ENCODE measurements around the gene MEX3C. TPM values are rescaled to one million over a fixed set of nuclear protein-coding genes. Genes with fewer than 3 reads are reported as not detected.

MEX3C gene
- polyA plus RNA-seq, 3 donors = 6.1 to 13.2 (median 11.8) TPM

- 90 to 92% (median 92%) methylated on average over 2 of the region's 2 CpGs for WGBS, 3 donors
Observed at GRCh38 chr18:51164761-51165281, 32.7 kb downstream of the MEX3C start.

GRCh38 chr18:51164342-51164741 is 33.1 kb downstream of the MEX3C start:
- WGBS, 3 donors = 78 to 84% (median 79%) methylated on average over 8 of the region's 8 CpGs
- H3K27ac ChIP-seq (ENCODE audit: low read depth, low read length) = no peak overlapping the region

More at GRCh38 chr18:51164761-51165281, 32.7 kb downstream of the MEX3C start:
- no peak overlapping the region for H3K27ac ChIP-seq (ENCODE audit: low read depth, low read length)

- H3K27ac ChIP-seq (ENCODE audit: low read depth, low read length) = no peak overlapping the region
- WGBS, 3 donors = 87 to 94% (median 87%) methylated on average over 3 of the region's 3 CpGs
Observed at GRCh38 chr18:51163543-51163942, 33.9 kb downstream of the MEX3C start.

GRCh38 chr18:51162617-51163016 is 34.9 kb downstream of the MEX3C start:
- WGBS, 3 donors = 68 to 81% (median 69%) methylated on average over 3 of the region's 3 CpGs
- no peak overlapping the region for H3K27ac ChIP-seq (ENCODE audit: low read depth, low read length)

- H3K27ac ChIP-seq (ENCODE audit: low read depth, low read length) = no peak overlapping the region
- WGBS, 3 donors = 90 to 95% (median 92%) methylated on average over 5 of the region's 5 CpGs
Observed at GRCh38 chr18:51160646-51161045, 36.8 kb downstream of the MEX3C start.

- no peak overlapping the region for H3K27ac ChIP-seq (ENCODE audit: low read depth, low read length)
- WGBS, 3 donors = 91 to 98% (median 93%) methylated on average over 2 of the region's 2 CpGs
Observed at GRCh38 chr18:51157215-51157614, 40.3 kb downstream of the MEX3C start.

- H3K27ac ChIP-seq (ENCODE audit: low read depth, low read length) = no peak overlapping the region
- 31 to 68% (median 44%) methylated on average over 8 of the region's 8 CpGs for WGBS, 3 donors
Observed at GRCh38 chr18:51154431-51155063, 42.9 kb downstream of the MEX3C start.

GRCh38 chr18:51153659-51154371 is 43.7 kb downstream of the MEX3C start:
- H3K27ac ChIP-seq (ENCODE audit: low read depth, low read length) = no peak overlapping the region
- WGBS, 3 donors = 46 to 75% (median 55%) methylated on average over 19 of the region's 19 CpGs

GRCh38 chr18:51151568-51152511 is 45.6 kb downstream of the MEX3C start:
- 70 to 77% (median 75%) methylated on average over 26 of the region's 26 CpGs for WGBS, 3 donors
- H3K27ac ChIP-seq (ENCODE audit: low read depth, low read length) = no peak overlapping the region

- no peak overlapping the region for H3K27ac ChIP-seq (ENCODE audit: low read depth, low read length)
- WGBS, 3 donors = 87 to 95% (median 87%) methylated on average over 5 of the region's 5 CpGs
Observed at GRCh38 chr18:51151185-51151567, 46.3 kb downstream of the MEX3C start.

- WGBS, 3 donors = 93 to 95% (median 94%) methylated on average over 6 of the region's 6 CpGs
- no peak overlapping the region for H3K27ac ChIP-seq (ENCODE audit: low read depth, low read length)
Observed at GRCh38 chr18:51150113-51150700, 47.3 kb downstream of the MEX3C start.

- H3K27ac ChIP-seq (ENCODE audit: low read depth, low read length) = no peak overlapping the region
- 91 to 95% (median 94%) methylated on average over 4 of the region's 4 CpGs for WGBS, 3 donors
Observed at GRCh38 chr18:51149670-51150069, 47.8 kb downstream of the MEX3C start.

GRCh38 chr18:51146909-51147308 is 50.6 kb downstream of the MEX3C start:
- 70 to 79% (median 70%) methylated on average over 4 of the region's 4 CpGs for whole genome bisulfite sequencing, 3 donors
- no peak overlapping the region for H3K27ac ChIP-seq (ENCODE audit: low read depth, low read length)

- 92 to 95% (median 95%) methylated on average over 8 of the region's 8 CpGs for WGBS, 3 donors
- no peak overlapping the region for H3K27ac ChIP-seq (ENCODE audit: low read depth, low read length)
Observed at GRCh38 chr18:51138936-51139335, 58.5 kb downstream of the MEX3C start.

- no peak overlapping the region for H3K27ac ChIP-seq (ENCODE audit: low read depth, low read length)
- 87 to 93% (median 90%) methylated on average over 7 of the region's 7 CpGs for WGBS, 3 donors
Observed at GRCh38 chr18:51137891-51138290, 59.6 kb downstream of the MEX3C start.

GRCh38 chr18:51137026-51137729 is 60.3 kb downstream of the MEX3C start:
- H3K27ac ChIP-seq (ENCODE audit: low read depth, low read length) = no peak overlapping the region
- WGBS, 3 donors = 93 to 94% (median 93%) methylated on average over 21 of the region's 21 CpGs

GRCh38 chr18:51135795-51136194 is 61.7 kb downstream of the MEX3C start:
- no peak overlapping the region for H3K27ac ChIP-seq (ENCODE audit: low read depth, low read length)
- WGBS, 3 donors = 71 to 87% (median 85%) methylated on average over 6 of the region's 6 CpGs

- 78 to 90% (median 88%) methylated on average over 9 of the region's 9 CpGs for WGBS, 3 donors
- no peak overlapping the region for H3K27ac ChIP-seq (ENCODE audit: low read depth, low read length)
Observed at GRCh38 chr18:51135364-51135763, 62.1 kb downstream of the MEX3C start.
